ENCODE results near the gene HPCAL4.

The HPCAL4 gene

DNA sequence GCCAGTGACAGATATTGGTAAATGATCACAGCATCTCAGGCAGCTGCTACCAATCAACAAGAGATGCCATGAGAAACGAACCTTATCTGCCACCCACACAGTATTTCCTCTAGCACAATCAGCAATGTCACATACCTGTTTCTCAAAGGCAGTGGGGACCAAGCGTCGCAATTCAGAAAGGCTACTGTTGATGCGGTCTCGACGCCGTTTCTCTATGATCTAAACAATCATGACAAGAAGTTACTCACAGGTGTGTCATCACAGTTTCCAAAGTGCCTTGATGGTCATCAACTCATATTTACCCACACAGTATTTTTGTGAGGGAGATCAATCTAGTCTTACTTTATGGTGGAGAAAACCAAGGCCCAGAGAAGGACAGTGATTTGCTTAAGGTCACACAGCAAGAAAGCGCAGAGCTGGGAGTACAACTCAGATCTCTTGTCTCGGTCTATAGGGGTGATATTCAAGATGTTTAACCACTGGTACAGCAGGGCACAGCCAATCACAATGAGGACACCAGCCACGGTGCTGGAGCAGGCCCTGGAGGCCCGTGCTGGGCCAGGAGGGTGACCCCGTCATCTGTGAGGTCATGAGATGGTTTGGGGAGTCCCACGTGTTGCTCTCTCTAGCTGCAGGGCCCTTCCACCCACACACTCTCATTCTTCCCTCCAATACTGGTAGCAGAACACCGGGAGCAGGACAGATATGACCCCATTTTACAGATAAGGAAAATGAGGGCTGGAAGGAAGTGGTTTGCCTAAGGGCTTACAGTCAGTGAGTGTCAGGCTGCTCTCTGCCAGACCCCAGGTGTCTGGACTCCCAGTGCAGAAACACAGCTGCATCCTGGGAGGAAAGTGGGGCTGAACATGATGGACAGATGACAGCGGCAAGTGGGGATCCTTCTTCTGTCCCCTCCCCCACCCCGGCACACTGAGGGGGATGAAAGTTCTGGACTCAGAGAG, 59.6 kb downstream of the HPCAL4 start:
- no peak for DNase-seq (ENCODE audit: low spot score)
- no peak for ATAC-seq (ENCODE audit: low read depth)
- H3K36me3 ChIP-seq (ENCODE audit: low read depth): no peaks in the 10 kb centered on the region
- H3K4me1 ChIP-seq (ENCODE audit: insufficient read depth, poor library complexity, severe bottlenecking): no peaks in the 10 kb centered on the region
- no peaks in the 10 kb centered on the region for H3K27me3 ChIP-seq (ENCODE audit: insufficient read depth, poor library complexity, severe bottlenecking)
- no peak overlapping the region for H3K27ac ChIP-seq (ENCODE audit: poor library complexity, severe bottlenecking)
- TF ChIP-seq, protein P1, sequence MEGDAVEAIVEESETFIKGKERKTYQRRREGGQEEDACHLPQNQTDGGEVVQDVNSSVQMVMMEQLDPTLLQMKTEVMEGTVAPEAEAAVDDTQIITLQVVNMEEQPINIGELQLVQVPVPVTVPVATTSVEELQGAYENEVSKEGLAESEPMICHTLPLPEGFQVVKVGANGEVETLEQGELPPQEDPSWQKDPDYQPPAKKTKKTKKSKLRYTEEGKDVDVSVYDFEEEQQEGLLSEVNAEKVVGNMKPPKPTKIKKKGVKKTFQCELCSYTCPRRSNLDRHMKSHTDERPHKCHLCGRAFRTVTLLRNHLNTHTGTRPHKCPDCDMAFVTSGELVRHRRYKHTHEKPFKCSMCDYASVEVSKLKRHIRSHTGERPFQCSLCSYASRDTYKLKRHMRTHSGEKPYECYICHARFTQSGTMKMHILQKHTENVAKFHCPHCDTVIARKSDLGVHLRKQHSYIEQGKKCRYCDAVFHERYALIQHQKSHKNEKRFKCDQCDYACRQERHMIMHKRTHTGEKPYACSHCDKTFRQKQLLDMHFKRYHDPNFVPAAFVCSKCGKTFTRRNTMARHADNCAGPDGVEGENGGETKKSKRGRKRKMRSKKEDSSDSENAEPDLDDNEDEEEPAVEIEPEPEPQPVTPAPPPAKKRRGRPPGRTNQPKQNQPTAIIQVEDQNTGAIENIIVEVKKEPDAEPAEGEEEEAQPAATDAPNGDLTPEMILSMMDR (IDR thresholded peaks at IDR 0.05; ENCODE audit: poor library complexity, severe bottlenecking): no peak
- no peak overlapping the region for H3K4me3 ChIP-seq (ENCODE audit: severe bottlenecking)
- no peaks in the 10 kb centered on the region for H3K9me3 ChIP-seq (ENCODE audit: severe bottlenecking)

DNA sequence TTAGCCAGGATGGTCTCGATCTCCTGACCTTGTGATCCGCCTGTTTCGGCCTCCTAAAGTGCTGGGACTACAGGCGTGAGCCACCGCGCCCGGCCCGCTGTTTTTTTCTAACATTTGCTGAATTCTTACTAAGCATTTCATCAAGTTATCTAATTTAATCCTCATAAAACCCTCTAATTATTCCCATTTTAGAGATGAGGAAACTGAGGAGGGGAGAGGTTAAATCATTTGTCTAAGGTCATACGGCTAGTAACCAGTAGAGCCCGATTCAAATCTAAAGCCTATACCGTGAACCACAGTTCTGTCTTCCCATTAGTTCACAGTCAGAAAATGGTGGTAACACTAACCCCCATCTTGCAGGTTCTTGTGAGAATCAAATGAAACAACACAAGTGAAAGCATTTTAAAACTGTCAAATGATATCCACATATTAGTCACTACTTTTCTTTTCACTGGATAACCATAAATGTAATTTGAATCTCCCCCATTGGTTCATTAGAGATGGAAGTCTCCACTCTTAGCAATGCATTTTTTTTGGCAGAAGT, 62.4 kb downstream of the HPCAL4 start:
- Histone ChIP-seq H3K36me3 (ENCODE audit: low read depth) (no peaks in the 10 kb centered on the region), H3K4me3 (ENCODE audit: severe bottlenecking) (no peak overlapping the region), H3K27ac (ENCODE audit: poor library complexity, severe bottlenecking) (no peak overlapping the region), H3K27me3 (ENCODE audit: insufficient read depth, poor library complexity, severe bottlenecking) (no peaks in the 10 kb centered on the region), H3K9me3 (ENCODE audit: severe bottlenecking) (no peaks in the 10 kb centered on the region), H3K4me1 (ENCODE audit: insufficient read depth, poor library complexity, severe bottlenecking) (no peaks in the 10 kb centered on the region)
- TF ChIP-seq, protein P1 (IDR thresholded peaks at IDR 0.05; ENCODE audit: poor library complexity, severe bottlenecking): no peak
- no peak for DNase-seq (ENCODE audit: low spot score)
- no peak for ATAC-seq (ENCODE audit: low read depth)

Data from RWPE2 (cell line).